Glomerular endothelial cell (primary cell): ENCODE measurements around the gene DST. TPM values are rescaled to one million over a fixed set of nuclear protein-coding genes. Genes with fewer than 3 reads are reported as not detected.
"Not testable (repeated sequence)": the region's sequence is repeated elsewhere in the genome, so short reads cannot be mapped to it uniquely, and the experiment has no call there.

Source experiments
- DNase-seq: peaks from one replicate; pipeline ENCODE4 v3.0.0-alpha.2; 2011; ENCODE audit warnings: low read depth, low spot score; ENCODE audit errors: extremely low read depth
- total RNA-seq: library from RNA; depleted of rRNA; stranded (reverse); fragments of >200 nt; gene quantifications from 2 replicates; pipeline ENCODE4 v1.2.3, GENCODE V29; 2015

The DST gene
- total RNA-seq, 1 donor from 2014 or later: 226 TPM

- DNase-seq: no peak
Measured at GRCh38 chr6:56521976-56522375, 120.7 kb downstream of the DST start.

GRCh38 chr6:56521454-56521853 is 121.2 kb downstream of the DST start:
- DNase-seq: no peak

- no peak for DNase-seq
Measured at GRCh38 chr6:56520218-56520617, 122.5 kb downstream of the DST start.

- no peak for DNase-seq
Measured at GRCh38 chr6:56518995-56519767, 123.5 kb downstream of the DST start.

GRCh38 chr6:56517155-56517745 is 125.4 kb downstream of the DST start:
- no peak for DNase-seq

GRCh38 chr6:56516003-56516402 is 126.7 kb downstream of the DST start:
- DNase-seq: no peak

GRCh38 chr6:56515081-56515905 is 127.4 kb downstream of the DST start:
- no peak for DNase-seq

- DNase-seq: no peak
Measured at GRCh38 chr6:56514395-56514794, 128.3 kb downstream of the DST start.

- DNase-seq: no peak
Measured at GRCh38 chr6:56513631-56514030, 129.1 kb downstream of the DST start.

- no peak for DNase-seq
Measured at GRCh38 chr6:56511591-56511990, 131.1 kb downstream of the DST start.

- DNase-seq: no peak
Measured at GRCh38 chr6:56510984-56511531, 131.6 kb downstream of the DST start.

GRCh38 chr6:56509031-56509430 is 133.7 kb downstream of the DST start:
- no peak for DNase-seq

GRCh38 chr6:56507517-56507916 is 135.2 kb downstream of the DST start:
- no peak for DNase-seq

GRCh38 chr6:56505512-56506260 is 137.0 kb downstream of the DST start:
- no peak for DNase-seq

GRCh38 chr6:56501993-56502392 is 140.7 kb downstream of the DST start:
- no peak for DNase-seq

GRCh38 chr6:56499095-56499494 is 143.6 kb downstream of the DST start:
- no peak for DNase-seq

- no peak for DNase-seq
Measured at GRCh38 chr6:56497691-56498090, 145.0 kb downstream of the DST start.

GRCh38 chr6:56497240-56497639 is 145.4 kb downstream of the DST start:
- DNase-seq: no peak

- DNase-seq: not testable (repeated sequence)
Measured at GRCh38 chr6:56496650-56497049, 146.0 kb downstream of the DST start.

GRCh38 chr6:56495654-56496053 is 147.0 kb downstream of the DST start:
- DNase-seq: no peak
